HepG2 (cell line): ENCODE data around the gene XPC. TPM values are rescaled to one million over a fixed set of nuclear protein-coding genes. Genes with fewer than 3 reads are reported as not detected.

ENCODE experiments used
- ATF5 ChIP-seq: sonication (generic); formaldehyde crosslinking; IDR thresholded peaks from 2 replicates; pipeline ENCODE4 v1.4.0; 2020; ENCODE audit warnings: mild to moderate bottlenecking, low read depth, missing genetic modification reagents
- FOXA3 ChIP-seq: IDR thresholded peaks from 2 replicates; pipeline ENCODE4 v1.6.1; 2016; ENCODE audit warnings: missing genetic modification reagents, missing compliant biosample characterization
- HIC2 ChIP-seq: sonication (generic); formaldehyde crosslinking; IDR thresholded peaks from 2 replicates; pipeline ENCODE4 v1.9.0; 2022; ENCODE audit warnings: low read depth, missing genetic modification reagents
- HNRNPLL ChIP-seq: fragments of 200-400 bp; formaldehyde crosslinking; IDR thresholded peaks from 2 replicates; pipeline ENCODE4 v1.6.1; 2017; ENCODE audit warnings: mild to moderate bottlenecking, low read depth, low read length; ENCODE audit not compliant: poor library complexity, severe bottlenecking
- NFKBIZ ChIP-seq: IDR thresholded peaks from 2 replicates; pipeline ENCODE4 v1.6.1; 2018; ENCODE audit warnings: missing genetic modification reagents, missing compliant biosample characterization
- PHF20 ChIP-seq: sonication (generic); formaldehyde crosslinking; IDR thresholded peaks from 2 replicates; pipeline ENCODE4 v1.5.0; 2020; ENCODE audit warnings: mild to moderate bottlenecking, missing genetic modification reagents
- PRDM15 ChIP-seq: sonication (generic); formaldehyde crosslinking; IDR thresholded peaks from 2 replicates; pipeline ENCODE4 v1.4.0; 2020; ENCODE audit warnings: missing genetic modification reagents
- SMAD9 ChIP-seq: sonication (generic); formaldehyde crosslinking; IDR thresholded peaks from 2 replicates; pipeline ENCODE4 v1.5.1; 2020; ENCODE audit warnings: mild to moderate bottlenecking, missing genetic modification reagents
- ZBTB33 ChIP-seq: sonication (generic); formaldehyde crosslinking; IDR thresholded peaks from 2 replicates; pipeline ENCODE4 v1.4.0; 2020; ENCODE audit warnings: missing genetic modification reagents
- ZNF205 ChIP-seq: IDR thresholded peaks from 2 replicates; pipeline ENCODE4 v1.6.1; 2018; ENCODE audit warnings: missing biosample characterization, missing genetic modification reagents
- ZNF234 ChIP-seq: sonication (generic); formaldehyde crosslinking; conservative IDR thresholded peaks from 2 replicates; pipeline ENCODE4 v1.5.1; 2020; ENCODE audit warnings: mild to moderate bottlenecking, missing genetic modification reagents
- ZNF367 ChIP-seq: sonication (generic); formaldehyde crosslinking; IDR thresholded peaks from 2 replicates; pipeline ENCODE4 v1.4.0; 2020; ENCODE audit warnings: missing genetic modification reagents, borderline replicate concordance
- ZNF441 ChIP-seq: sonication (generic); formaldehyde crosslinking; IDR thresholded peaks from 2 replicates; pipeline ENCODE4 v1.7.0; 2021; ENCODE audit warnings: missing genetic modification reagents, borderline replicate concordance
- ZNF510 ChIP-seq: sonication (generic); formaldehyde crosslinking; IDR thresholded peaks from 2 replicates; pipeline ENCODE4 v1.4.0; 2020; ENCODE audit warnings: low read depth, mild to moderate bottlenecking, missing genetic modification reagents
- ZNF687 ChIP-seq: sonication (generic); formaldehyde crosslinking; IDR thresholded peaks from 2 replicates; pipeline ENCODE4 v1.5.1; 2020; ENCODE audit warnings: mild to moderate bottlenecking, missing genetic modification reagents, moderate library complexity
- polyA plus RNA-seq, 8 experiments: library from polyadenylated mRNA; depleted of rRNA in 3 of 8; stranded (reverse) in 7 of 8; unstranded in 1 of 8; fragments of >200 nt; fragmentation: Illumina TruSeq in 4 of 8; extraction: Trizol in 4 of 8; gene quantifications; 2 replicates each; pipeline versions ENCODE4 v1.2.1 to v1.2.3, GENCODE V29; 2011 to 2016; ENCODE audit warnings: low read depth in 4 of 8, missing spikeins in 1 of 8, mixed read lengths in 1 of 8; ENCODE audit not compliant: insufficient read depth in 1 of 8
- total RNA-seq, 5 experiments: library from RNA; depleted of rRNA; stranded (reverse); fragments of >200 nt; fragmentation: Illumina TruSeq; extraction: Trizol; gene quantifications; 2 replicates each; pipeline ENCODE4 v1.2.3, GENCODE V29; 2016; ENCODE audit warnings: low read depth in 1 of 5

Gene XPC
- total and polyA plus RNA-seq, 2 of the 13 experiments (the other 11 are each of a cell fraction or from before 2014, with no cell fraction given): 9.4 to 24.1 TPM

GRCh38 chr3:14178247-14179113 is at the start of gene XPC, which contains the start of gene LSM3 (continued):
- TF ChIP-seq ZBTB33 (CRISPR knock-in tag) (no peak), ZNF367 (CRISPR knock-in tag) (no peak), ZNF205 (CRISPR knock-in tag) (peak; percentile 63; the same call in 1 of the 2 replicates), ATF5 (CRISPR knock-in tag) (no peak), SMAD9 (CRISPR knock-in tag) (peak; percentile 17; the same call in 1 of the 2 replicates), ZNF687 (peak; percentile 94), PHF20 (CRISPR knock-in tag) (peak; percentile 90), NFKBIZ (CRISPR knock-in tag) (no peak), HIC2 (CRISPR knock-in tag) (no peak), HNRNPLL (peak; percentile 98), PRDM15 (CRISPR knock-in tag) (0 out of 2 replicates have a peak, but pooled peaks have one; percentile 25), ZNF510 (CRISPR knock-in tag) (peak; percentile 80; the same call in 1 of the 2 replicates), ZNF441 (peak; percentile 55; the same call in 1 of the 2 replicates), FOXA3 (CRISPR knock-in tag) (peak; percentile 33), ZNF234 (CRISPR knock-in tag) (peak; percentile 70; the same call in 1 of the 2 replicates)
